ENCODE results near the gene CFAP92.

DNA sequence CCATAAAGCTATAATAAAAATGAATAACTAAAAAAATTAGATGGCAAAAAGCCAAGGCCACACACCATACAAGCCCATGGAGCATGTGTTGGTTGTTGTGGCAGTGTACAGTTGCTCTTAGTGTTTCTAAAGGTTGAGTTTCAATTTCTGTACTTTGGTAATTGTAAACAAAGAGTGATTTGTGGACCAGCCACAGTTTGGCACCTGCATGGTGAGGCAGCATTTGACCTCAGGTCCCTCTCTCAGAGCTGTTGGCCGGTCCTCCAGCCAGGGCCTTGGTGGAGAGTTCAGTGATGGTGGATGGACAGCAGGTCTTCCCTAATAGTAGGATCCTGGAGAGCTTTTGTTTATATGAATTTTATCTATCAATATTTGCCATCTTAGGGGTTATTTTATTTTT, 108.9 kb downstream of the CFAP92 start:
- TF ChIP-seq, protein P1, sequence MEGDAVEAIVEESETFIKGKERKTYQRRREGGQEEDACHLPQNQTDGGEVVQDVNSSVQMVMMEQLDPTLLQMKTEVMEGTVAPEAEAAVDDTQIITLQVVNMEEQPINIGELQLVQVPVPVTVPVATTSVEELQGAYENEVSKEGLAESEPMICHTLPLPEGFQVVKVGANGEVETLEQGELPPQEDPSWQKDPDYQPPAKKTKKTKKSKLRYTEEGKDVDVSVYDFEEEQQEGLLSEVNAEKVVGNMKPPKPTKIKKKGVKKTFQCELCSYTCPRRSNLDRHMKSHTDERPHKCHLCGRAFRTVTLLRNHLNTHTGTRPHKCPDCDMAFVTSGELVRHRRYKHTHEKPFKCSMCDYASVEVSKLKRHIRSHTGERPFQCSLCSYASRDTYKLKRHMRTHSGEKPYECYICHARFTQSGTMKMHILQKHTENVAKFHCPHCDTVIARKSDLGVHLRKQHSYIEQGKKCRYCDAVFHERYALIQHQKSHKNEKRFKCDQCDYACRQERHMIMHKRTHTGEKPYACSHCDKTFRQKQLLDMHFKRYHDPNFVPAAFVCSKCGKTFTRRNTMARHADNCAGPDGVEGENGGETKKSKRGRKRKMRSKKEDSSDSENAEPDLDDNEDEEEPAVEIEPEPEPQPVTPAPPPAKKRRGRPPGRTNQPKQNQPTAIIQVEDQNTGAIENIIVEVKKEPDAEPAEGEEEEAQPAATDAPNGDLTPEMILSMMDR (IDR thresholded peaks at IDR 0.05): no peak
- TF ChIP-seq POLR2A (IDR thresholded peaks at IDR 0.05): no peak

Measured in testis (tissue), 2 donors.